Measurements from ENCODE around the gene SPOPL. TPM values are rescaled to one million over a fixed set of nuclear protein-coding genes. Genes with fewer than 3 reads are reported as not detected.

Gene SPOPL
- total and polyA plus RNA-seq, 9 of the 15 experiments (the other 6 are each of a cell fraction or from before 2014, with no cell fraction given): 0.53 to 6.1 (median 4.1) TPM

- TF ChIP-seq KDM4B (IDR thresholded peaks at IDR 0.05; ENCODE audit: borderline replicate concordance in 2 of 2, low read depth in 1 of 2) (no peak), SMAD2 (IDR thresholded peaks at IDR 0.05; ENCODE audit: low read depth, low read length) (no peak), YY1 (IDR thresholded peaks at IDR 0.05; ENCODE audit: borderline replicate concordance in 1 of 3, control insufficient read depth in 1 of 3, extremely low read depth in 1 of 3, insufficient read depth in 3 of 3, insufficient read length in 1 of 3, insufficient replicate concordance in 2 of 3, low read depth in 1 of 3, low read length in 2 of 3) (peak; percentile 12 to 85 (median 72)), MBD1 (CRISPR knock-in tag; IDR thresholded peaks at IDR 0.05) (no peak), THAP12 (CRISPR knock-in tag; IDR thresholded peaks at IDR 0.05) (0 out of 2 replicates have a peak, but pooled peaks have one; percentile 26), FIP1L1 (IDR thresholded peaks at IDR 0.05; ENCODE audit: low read depth, low read length, poor library complexity, severe bottlenecking) (peak; percentile 42), ATF4 (CRISPR knock-in tag; IDR thresholded peaks at IDR 0.05) (no peak), MAZ (CRISPR knock-in tag; conservative IDR thresholded peaks at IDR 0.05 in 1 of 2, IDR thresholded peaks at IDR 0.05 in 1 of 2) (no peak; a peak in 1 of 4 replicates), HMGN3 (IDR thresholded peaks at IDR 0.05; ENCODE audit: borderline replicate concordance, extremely low read depth, insufficient read length, low read depth, low read length) (peak; percentile 38), SIN3A (IDR thresholded peaks at IDR 0.05; ENCODE audit: borderline replicate concordance in 2 of 2, control insufficient read depth in 1 of 2, low read depth in 2 of 2, low read length in 2 of 2) (no peak), ZFP36 (IDR thresholded peaks at IDR 0.05; ENCODE audit: low read depth, low read length, partially characterized antibody) (no peak), HEY1 (CRISPR knock-in tag; IDR thresholded peaks at IDR 0.05; ENCODE audit: borderline replicate concordance) (no peak), ETV6 (IDR thresholded peaks at IDR 0.05; ENCODE audit: borderline replicate concordance in 1 of 2, low read depth in 2 of 2, low read length in 1 of 2) (no peak), ETV6 (CRISPR knock-in tag; IDR thresholded peaks at IDR 0.05; ENCODE audit: borderline replicate concordance) (no peak), SRSF7 (optimal IDR thresholded peaks at IDR 0.05; ENCODE audit: low read depth, low read length) (no peak), ZNF589 (CRISPR knock-in tag; IDR thresholded peaks at IDR 0.05; ENCODE audit: low read depth) (no peak), KDM2B (CRISPR knock-in tag; IDR thresholded peaks at IDR 0.05) (no peak), ZNF511 (CRISPR knock-in tag; IDR thresholded peaks at IDR 0.05) (no peak), ATF7 (IDR thresholded peaks at IDR 0.05) (peak; percentile 33; the same call in 1 of the 2 replicates)
Observed at GRCh38 chr2:138501425-138502254, at the start of gene SPOPL (continued).
